Neural progenitor cell (in vitro differentiated cells): ENCODE results near the gene KPNA1. TPM values are rescaled to one million over a fixed set of nuclear protein-coding genes. Genes with fewer than 3 reads are reported as not detected.

Source experiments
- DNase-seq: peaks from one replicate; pipeline ENCODE4 v3.0.0-alpha.2; 2016; ENCODE audit warnings: low spot score
- H2AFZ ChIP-seq: fragments of 200-600 bp; sonication (generic); replicated peaks from 2 replicates; pipeline ENCODE4 v1.6.1; 2016; ENCODE audit warnings: antibody characterized with exemption
- H3F3A ChIP-seq: fragments of 200-600 bp; sonication (generic); 2 replicates; pipeline ENCODE4 v1.6.1; 2016; ENCODE audit warnings: antibody characterized with exemption, low read depth
- H3K27ac ChIP-seq: fragments of 200-600 bp; sonication (generic); 2 replicates; pipeline ENCODE4 v1.5.1; 2016; ENCODE audit warnings: mild to moderate bottlenecking
- H3K27me3 ChIP-seq: fragments of 200-600 bp; sonication (generic); 2 replicates; pipeline ENCODE4 v1.6.1; 2016; ENCODE audit warnings: mild to moderate bottlenecking, moderate library complexity
- H3K36me3 ChIP-seq: fragments of 200-600 bp; sonication (generic); 2 replicates; pipeline ENCODE4 v1.5.1; 2016
- H3K4me1 ChIP-seq: fragments of 200-600 bp; sonication (generic); 2 replicates; pipeline ENCODE4 v1.6.1; 2016; ENCODE audit warnings: mixed run types
- H3K4me2 ChIP-seq: fragments of 200-600 bp; sonication (generic); 2 replicates; pipeline ENCODE4 v1.6.1; 2016
- H3K4me3 ChIP-seq: fragments of 200-600 bp; sonication (generic); 2 replicates; pipeline ENCODE4 v1.5.1; 2016
- H3K79me2 ChIP-seq: fragments of 200-600 bp; sonication (generic); 2 replicates; pipeline ENCODE4 v1.6.1; 2016; ENCODE audit warnings: low read depth
- H3K9ac ChIP-seq: fragments of 200-600 bp; sonication (generic); 2 replicates; pipeline ENCODE4 v1.6.1; 2016
- H3K9me3 ChIP-seq: fragments of 200-600 bp; sonication (generic); 2 replicates; pipeline ENCODE4 v1.5.1; 2016; ENCODE audit warnings: low read depth
- H4K20me1 ChIP-seq: fragments of 200-600 bp; sonication (generic); 2 replicates; pipeline ENCODE4 v1.6.1; 2016; ENCODE audit warnings: low read depth
- H3K27ac Mint-ChIP-seq: 3 replicates; pipeline ENCODE4 v1.8.0; 2021; ENCODE audit warnings: mixed read lengths
- H3K27me3 Mint-ChIP-seq: 2 replicates; pipeline ENCODE4 v1.8.0; 2022; ENCODE audit warnings: low read depth, mild to moderate bottlenecking, inconsistent platforms, moderate library complexity, mixed read lengths; ENCODE audit not compliant: insufficient read depth
- H3K36me3 Mint-ChIP-seq: 3 replicates; pipeline ENCODE4 v1.8.0; 2021; ENCODE audit warnings: mixed read lengths
- H3K4me1 Mint-ChIP-seq: 3 replicates; pipeline ENCODE4 v1.8.0; 2021; ENCODE audit warnings: mixed read lengths
- H3K4me3 Mint-ChIP-seq: 3 replicates; pipeline ENCODE4 v1.8.0; 2021; ENCODE audit warnings: mild to moderate bottlenecking, moderate library complexity, mixed read lengths
- H3K9me3 Mint-ChIP-seq: 3 replicates; pipeline ENCODE4 v1.8.0; 2020; ENCODE audit warnings: mixed read lengths
- CTCF ChIP-seq: fragments of 200-600 bp; sonication (generic); IDR thresholded peaks from 2 replicates; pipeline ENCODE4 v1.5.1; 2017; ENCODE audit warnings: antibody characterized with exemption, mild to moderate bottlenecking
- EZH2 ChIP-seq: fragments of 200-600 bp; sonication (generic); IDR thresholded peaks from 2 replicates; pipeline ENCODE4 v1.6.1; 2017; ENCODE audit warnings: antibody characterized with exemption, mild to moderate bottlenecking, moderate library complexity
- EZH2phosphoT487 ChIP-seq: fragments of 200-600 bp; sonication (generic); IDR thresholded peaks from 2 replicates; pipeline ENCODE4 v1.6.1; 2017; ENCODE audit warnings: antibody characterized with exemption
- total RNA-seq: library from RNA; depleted of rRNA; stranded (reverse); fragments of >200 nt; gene quantifications from 2 replicates; pipeline ENCODE4 v1.2.3, GENCODE V29; 2015; ENCODE audit warnings: low replicate concordance

KPNA1 gene
- total RNA-seq, 1 donor from 2014 or later = 37.1 TPM

GRCh38 chr3:122488262-122488973 is 26.3 kb downstream of the KPNA1 start:
- H3K36me3 Mint-ChIP-seq = peaks cover 24% of the 10 kb centered on the region
- no peak overlapping the region for H3K4me3 Mint-ChIP-seq

GRCh38 chr3:122484985-122485384 is 29.8 kb downstream of the KPNA1 start:
- no peaks in the 10 kb centered on the region for H3K4me1 Mint-ChIP-seq
- no peaks in the 10 kb centered on the region for H3K27me3 Mint-ChIP-seq
- Histone ChIP-seq H4K20me1 (peaks cover 21% of the 10 kb centered on the region), H3K36me3 (no peaks in the 10 kb centered on the region), H3F3A (no peaks in the 10 kb centered on the region), H3K4me3 (no peak overlapping the region), H3K27me3 (no peaks in the 10 kb centered on the region), H3K79me2 (peaks cover 78% of the 10 kb centered on the region), H3K4me2 (no peak overlapping the region), H2AFZ (no peak overlapping the region), H3K9ac (no peak overlapping the region), H3K4me1 (no peaks in the 10 kb centered on the region), H3K9me3 (no peaks in the 10 kb centered on the region), H3K27ac (no peak overlapping the region)
- H3K9me3 Mint-ChIP-seq = no peaks in the 10 kb centered on the region
- no peak overlapping the region for H3K4me3 Mint-ChIP-seq
- TF ChIP-seq EZH2phosphoT487 = no peak
- TF ChIP-seq EZH2 = no peak
- TF ChIP-seq CTCF = no peak
- peaks cover 13% of the 10 kb centered on the region for H3K36me3 Mint-ChIP-seq
- DNase-seq = no peak
- H3K27ac Mint-ChIP-seq = no peak overlapping the region

More at GRCh38 chr3:122488262-122488973, 26.3 kb downstream of the KPNA1 start:
- H3K27ac ChIP-seq = no peak overlapping the region
- H3K9me3 ChIP-seq = no peaks in the 10 kb centered on the region
- TF ChIP-seq CTCF (no peak), EZH2 (no peak), EZH2phosphoT487 (no peak)
- H2AFZ ChIP-seq = no peak overlapping the region
- no peak overlapping the region for H3K4me3 ChIP-seq
- H3K27me3 ChIP-seq = no peaks in the 10 kb centered on the region
- no peaks in the 10 kb centered on the region for H3F3A ChIP-seq
- Mint-ChIP-seq H3K9me3 (no peaks in the 10 kb centered on the region), H3K27ac (no peak overlapping the region), H3K27me3 (no peaks in the 10 kb centered on the region), H3K4me1 (no peaks in the 10 kb centered on the region)
- H3K4me1 ChIP-seq = no peaks in the 10 kb centered on the region
- no peak overlapping the region for H3K9ac ChIP-seq
- peaks cover 7% of the 10 kb centered on the region for H3K36me3 ChIP-seq
- no peak overlapping the region for H3K4me2 ChIP-seq
- DNase-seq = no peak
- peaks cover 59% of the 10 kb centered on the region for H3K79me2 ChIP-seq
- H4K20me1 ChIP-seq = peaks cover 17% of the 10 kb centered on the region

GRCh38 chr3:122481390-122481789 is 33.3 kb downstream of the KPNA1 start:
- Histone ChIP-seq H2AFZ (no peak overlapping the region), H3K4me2 (no peak overlapping the region), H3K4me3 (no peak overlapping the region), H3K27me3 (no peaks in the 10 kb centered on the region), H4K20me1 (peaks cover 22% of the 10 kb centered on the region), H3F3A (no peaks in the 10 kb centered on the region), H3K79me2 (peaks cover 88% of the 10 kb centered on the region), H3K4me1 (no peaks in the 10 kb centered on the region), H3K9ac (no peak overlapping the region), H3K9me3 (no peaks in the 10 kb centered on the region), H3K36me3 (no peaks in the 10 kb centered on the region), H3K27ac (no peak overlapping the region)
- Mint-ChIP-seq H3K4me3 (no peak overlapping the region), H3K27ac (no peak overlapping the region), H3K36me3 (peaks cover 9% of the 10 kb centered on the region), H3K9me3 (no peaks in the 10 kb centered on the region), H3K4me1 (no peaks in the 10 kb centered on the region), H3K27me3 (no peaks in the 10 kb centered on the region)
- TF ChIP-seq EZH2 (no peak), CTCF (no peak)
- no peak for DNase-seq
